Fibroblast of lung (primary cell): ENCODE results near the gene EDNRB. TPM values are rescaled to one million over a fixed set of nuclear protein-coding genes. Genes with fewer than 3 reads are reported as not detected.

Experiments used
- DNase-seq, 2 donors: peaks; one replicate each; pipeline versions ENCODE4 v3.0.0 to v3.0.0-alpha.2; 2010; ENCODE audit warnings: low read depth in 2 of 2
- H2AFZ ChIP-seq: 2 replicates; pipeline ENCODE4 v1.5.1; 2012; ENCODE audit warnings: low read length, control low read depth, inconsistent platforms
- H3K27ac ChIP-seq: 2 replicates; pipeline ENCODE4 v1.5.1; 2011; ENCODE audit warnings: low read length, control low read depth; ENCODE audit not compliant: insufficient read depth
- H3K27me3 ChIP-seq: 2 replicates; pipeline ENCODE4 v1.5.1; 2011; ENCODE audit warnings: mild to moderate bottlenecking, low read length; ENCODE audit not compliant: control insufficient read depth, insufficient read depth
- H3K36me3 ChIP-seq: 2 replicates; pipeline ENCODE4 v1.5.1; 2011; ENCODE audit warnings: low read length; ENCODE audit not compliant: control insufficient read depth, insufficient read depth
- H3K4me1 ChIP-seq: 2 replicates; pipeline ENCODE4 v1.5.1; 2011; ENCODE audit warnings: low read length; ENCODE audit not compliant: control insufficient read depth, insufficient read depth; ENCODE audit errors: extremely low read depth
- H3K4me2 ChIP-seq: 2 replicates; pipeline ENCODE4 v1.5.1; 2011; ENCODE audit warnings: low read length, control low read depth; ENCODE audit not compliant: insufficient read depth; ENCODE audit errors: extremely low read depth
- H3K4me3 ChIP-seq, 4 experiments: fragments of 200-600 bp in 1 of 4; sonication (generic) in 1 of 4; replicated peaks in 1 of 4; 2 replicates each; pipeline ENCODE4 v1.5.1; 2011 to 2016; ENCODE audit warnings: low read length in 4 of 4, low read depth in 3 of 4, mild to moderate bottlenecking in 3 of 4, control low read depth in 2 of 4, inconsistent platforms in 1 of 4, mixed read lengths in 1 of 4; ENCODE audit not compliant: insufficient read depth in 1 of 4; ENCODE audit errors: control extremely low read depth in 1 of 4
- H3K79me2 ChIP-seq: 2 replicates; pipeline ENCODE4 v1.5.1; 2012; ENCODE audit warnings: mild to moderate bottlenecking, low read length, inconsistent platforms; ENCODE audit not compliant: control insufficient read depth, insufficient read depth
- H3K9ac ChIP-seq: 2 replicates; pipeline ENCODE4 v1.5.1; 2011; ENCODE audit warnings: mild to moderate bottlenecking, low read length, control low read depth; ENCODE audit not compliant: insufficient read depth
- H3K9me3 ChIP-seq: 2 replicates; pipeline ENCODE4 v1.5.1; 2012; ENCODE audit warnings: low read depth, low read length; ENCODE audit not compliant: control insufficient read depth, insufficient read depth
- H4K20me1 ChIP-seq: 2 replicates; pipeline ENCODE4 v1.5.1; 2011; ENCODE audit warnings: low read length; ENCODE audit not compliant: control insufficient read depth, insufficient read depth; ENCODE audit errors: extremely low read depth
- EZH2 ChIP-seq: IDR thresholded peaks from 2 replicates; pipeline ENCODE4 v1.5.1; 2012; ENCODE audit warnings: low read length, control low read depth, mild to moderate bottlenecking; ENCODE audit errors: missing control alignments
- polyA plus RNA-seq, 2 donors: library from polyadenylated mRNA; depleted of rRNA in 1 of 2; stranded (reverse) in 1 of 2; unstranded in 1 of 2; fragments of >200 nt; gene quantifications; 2 replicates each; pipeline ENCODE4 v1.2.1, GENCODE V29; 2011 to 2012; ENCODE audit warnings: missing spikeins in 1 of 2
- total RNA-seq: library from RNA; depleted of rRNA; stranded (reverse); fragments of >200 nt; gene quantifications from 2 replicates; pipeline ENCODE4 v1.2.1, GENCODE V29; 2014
- TF ChIP-seq, protein P1 (sequence below), 2 donors: IDR thresholded peaks in 1 of 2; conservative IDR thresholded peaks in 1 of 2; 1 replicate in 1 of 2; 2 replicates in 1 of 2; pipeline ENCODE4 v1.5.1; 2011 to 2012; ENCODE audit warnings: low read length in 2 of 2, control low read depth in 1 of 2, inconsistent platforms in 1 of 2, low read depth in 1 of 2, mild to moderate bottlenecking in 1 of 2

The EDNRB gene
- total and polyA plus RNA-seq, 2 donors (not counting 1 experiment from before 2014, with no cell fraction given), result 0.99 to 1.1 TPM

GRCh38 chr13:77894743-77895142, 23.9 kb downstream of the EDNRB start:
- Histone ChIP-seq H4K20me1 (no peaks in the 10 kb centered on the region), H3K27ac (no peak overlapping the region), H3K4me2 (no peak overlapping the region), H3K27me3 (no peaks in the 10 kb centered on the region), H3K36me3 (no peaks in the 10 kb centered on the region), H3K4me3 (no peak overlapping the region), H3K9me3 (no peaks in the 10 kb centered on the region), H3K4me1 (peaks cover 3% of the 10 kb centered on the region), H3K9ac (no peak overlapping the region), H3K79me2 (no peaks in the 10 kb centered on the region), H2AFZ (no peak overlapping the region)
- DNase-seq, result no peak
- no peak for TF ChIP-seq EZH2
- TF ChIP-seq, protein P1, sequence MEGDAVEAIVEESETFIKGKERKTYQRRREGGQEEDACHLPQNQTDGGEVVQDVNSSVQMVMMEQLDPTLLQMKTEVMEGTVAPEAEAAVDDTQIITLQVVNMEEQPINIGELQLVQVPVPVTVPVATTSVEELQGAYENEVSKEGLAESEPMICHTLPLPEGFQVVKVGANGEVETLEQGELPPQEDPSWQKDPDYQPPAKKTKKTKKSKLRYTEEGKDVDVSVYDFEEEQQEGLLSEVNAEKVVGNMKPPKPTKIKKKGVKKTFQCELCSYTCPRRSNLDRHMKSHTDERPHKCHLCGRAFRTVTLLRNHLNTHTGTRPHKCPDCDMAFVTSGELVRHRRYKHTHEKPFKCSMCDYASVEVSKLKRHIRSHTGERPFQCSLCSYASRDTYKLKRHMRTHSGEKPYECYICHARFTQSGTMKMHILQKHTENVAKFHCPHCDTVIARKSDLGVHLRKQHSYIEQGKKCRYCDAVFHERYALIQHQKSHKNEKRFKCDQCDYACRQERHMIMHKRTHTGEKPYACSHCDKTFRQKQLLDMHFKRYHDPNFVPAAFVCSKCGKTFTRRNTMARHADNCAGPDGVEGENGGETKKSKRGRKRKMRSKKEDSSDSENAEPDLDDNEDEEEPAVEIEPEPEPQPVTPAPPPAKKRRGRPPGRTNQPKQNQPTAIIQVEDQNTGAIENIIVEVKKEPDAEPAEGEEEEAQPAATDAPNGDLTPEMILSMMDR (conservative IDR thresholded peaks at IDR 0.05 in 1 of 2, IDR thresholded peaks at IDR 0.05 in 1 of 2; ENCODE audit: low read depth in 1 of 2, low read length in 2 of 2), result no peak

- no peak overlapping the region for H3K4me2 ChIP-seq
- DNase-seq, result no peak
Observed at GRCh38 chr13:77893066-77893465, 25.6 kb downstream of the EDNRB start.

GRCh38 chr13:77892491-77892890, 26.1 kb downstream of the EDNRB start:
- Histone ChIP-seq H3K4me1 (peaks cover 3% of the 10 kb centered on the region), H4K20me1 (no peaks in the 10 kb centered on the region), H2AFZ (no peak overlapping the region), H3K4me3 (no peak overlapping the region), H3K27ac (no peak overlapping the region), H3K79me2 (no peaks in the 10 kb centered on the region), H3K36me3 (no peaks in the 10 kb centered on the region), H3K9ac (no peak overlapping the region), H3K4me2 (no peak overlapping the region), H3K9me3 (no peaks in the 10 kb centered on the region), H3K27me3 (no peaks in the 10 kb centered on the region)
- TF ChIP-seq, protein P1 (conservative IDR thresholded peaks at IDR 0.05 in 1 of 2, IDR thresholded peaks at IDR 0.05 in 1 of 2; ENCODE audit: low read depth in 1 of 2, low read length in 2 of 2), result no peak
- no peak for TF ChIP-seq EZH2
- DNase-seq, result no peak

More at GRCh38 chr13:77893066-77893465, 25.6 kb downstream of the EDNRB start:
- Histone ChIP-seq H4K20me1 (no peaks in the 10 kb centered on the region), H3K9ac (no peak overlapping the region), H3K27ac (no peak overlapping the region), H3K79me2 (no peaks in the 10 kb centered on the region), H2AFZ (no peak overlapping the region), H3K9me3 (no peaks in the 10 kb centered on the region), H3K36me3 (no peaks in the 10 kb centered on the region), H3K4me3 (no peak overlapping the region), H3K27me3 (no peaks in the 10 kb centered on the region), H3K4me1 (peaks cover 3% of the 10 kb centered on the region)
- TF ChIP-seq, protein P1 (conservative IDR thresholded peaks at IDR 0.05 in 1 of 2, IDR thresholded peaks at IDR 0.05 in 1 of 2; ENCODE audit: low read depth in 1 of 2, low read length in 2 of 2), result no peak
- no peak for TF ChIP-seq EZH2
